GM19438 (cell line): Measurements from ENCODE around the gene SYT1.

Experiments
- ATAC-seq: cut with Tn5 transposase; IDR thresholded peaks from one replicate; pipeline ENCODE4 v1.9.1; 2021; ENCODE audit warnings: low read depth; ENCODE audit not compliant: unreplicated experiment

Gene SYT1

GRCh38 chr12:79378496-79378895, 513.9 kb downstream of the SYT1 start:
- ATAC-seq, result no peak

DNA sequence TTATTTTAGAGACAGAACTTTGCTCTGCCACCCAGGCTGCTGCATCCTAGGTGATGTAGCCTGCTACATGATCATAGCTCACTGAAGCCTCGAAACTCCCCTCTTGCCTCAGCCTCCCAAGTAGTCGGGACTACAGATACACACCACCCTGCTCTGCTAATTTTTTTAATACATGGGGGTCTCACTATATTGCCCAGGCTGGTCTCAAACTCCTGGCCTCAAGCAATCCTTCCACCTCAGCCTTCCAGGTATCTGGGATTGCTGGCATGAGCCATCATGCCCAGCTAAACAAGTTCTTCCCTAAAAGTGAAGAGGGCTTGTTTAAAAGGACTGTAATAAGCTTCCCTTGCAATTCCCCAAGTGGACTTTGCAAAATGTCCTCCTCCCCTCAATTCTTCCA, 515.8 kb downstream of the SYT1 start:
- no peak for ATAC-seq

- no peak for ATAC-seq
These were observed 517.0 kb downstream of the SYT1 start for GRCh38 chr12:79381248-79382208.

DNA sequence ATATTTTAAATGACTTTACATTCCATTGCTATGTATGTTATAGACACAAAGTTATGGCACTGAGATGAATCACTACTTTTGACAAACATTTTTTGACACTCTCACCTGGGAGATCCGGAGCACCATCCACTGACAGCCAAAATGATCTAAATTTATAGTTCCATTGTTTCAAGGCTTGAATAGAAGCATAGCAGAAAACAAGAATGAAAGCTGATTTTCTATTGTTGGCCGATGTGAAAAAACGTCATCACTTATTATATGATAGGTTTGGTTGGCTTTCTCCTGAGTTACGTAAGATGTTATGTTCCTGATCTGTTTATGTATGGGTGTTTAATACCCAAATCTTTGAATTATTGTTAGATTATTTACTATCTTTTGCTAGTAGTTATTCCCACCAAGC, 520.0 kb downstream of the SYT1 start:
- ATAC-seq, result no peak

GRCh38 chr12:79388011-79388410, 523.4 kb downstream of the SYT1 start:
- ATAC-seq, result no peak

- no peak for ATAC-seq
These were observed 529.3 kb downstream of the SYT1 start for GRCh38 chr12:79393842-79394241.

- ATAC-seq, result no peak
These were observed 533.0 kb downstream of the SYT1 start for GRCh38 chr12:79397609-79398008.

DNA sequence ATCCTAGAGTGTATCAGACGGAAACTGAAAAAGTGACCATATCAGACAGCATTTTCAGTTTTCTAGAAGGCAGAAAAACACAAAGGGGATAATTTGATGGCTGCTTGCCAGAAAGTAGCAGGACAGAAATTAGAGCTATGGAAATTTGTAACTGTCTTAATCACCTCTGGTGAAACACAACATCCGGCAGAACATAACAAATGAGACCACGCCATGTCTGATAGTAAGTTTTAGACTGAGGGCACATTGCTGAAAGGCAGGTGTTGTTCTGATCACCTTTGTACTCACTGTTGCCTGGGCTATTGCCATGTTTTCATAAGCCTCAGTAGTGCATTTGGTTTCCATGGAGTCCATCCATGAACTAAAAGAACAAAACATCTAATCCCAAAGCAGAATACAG, 535.9 kb downstream of the SYT1 start:
- no peak for ATAC-seq

DNA sequence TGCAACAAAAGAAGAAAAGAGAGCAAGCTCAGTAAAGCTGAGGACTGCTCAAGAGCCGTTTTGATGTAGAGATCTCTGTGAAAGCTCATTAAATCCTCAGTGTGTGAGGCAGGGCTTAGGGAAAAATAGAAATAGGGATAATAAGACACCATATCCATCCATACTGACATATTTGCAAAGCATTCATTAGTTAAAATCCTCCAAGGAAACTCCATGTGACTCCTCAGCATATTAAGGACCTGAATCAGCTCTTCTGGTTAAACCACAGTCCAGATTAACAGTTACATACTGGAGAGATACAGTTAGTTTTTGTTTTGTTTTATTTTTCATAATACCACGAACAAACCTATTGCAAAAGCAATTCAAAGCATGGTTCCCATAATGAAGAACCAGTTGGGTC, 538.0 kb downstream of the SYT1 start:
- no peak for ATAC-seq

DNA sequence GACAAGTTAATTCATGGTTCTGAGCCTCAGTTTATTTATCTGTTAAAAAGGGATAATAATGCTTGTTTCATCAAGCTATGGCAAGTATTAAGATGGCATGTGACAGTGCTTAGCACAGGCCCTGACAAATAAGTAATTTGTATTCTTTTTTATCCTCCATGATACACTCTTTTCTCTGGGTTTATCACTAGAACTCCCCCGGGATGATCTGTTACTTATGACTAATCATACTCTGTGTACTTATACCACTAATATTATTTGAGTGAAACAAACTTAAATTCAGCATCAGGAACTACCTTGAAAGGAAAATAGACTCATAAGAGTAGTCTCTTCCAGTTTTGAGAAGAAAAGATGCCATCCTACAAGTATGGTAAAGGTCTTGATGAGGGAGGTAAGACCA, 542.4 kb downstream of the SYT1 start:
- no peak for ATAC-seq

DNA sequence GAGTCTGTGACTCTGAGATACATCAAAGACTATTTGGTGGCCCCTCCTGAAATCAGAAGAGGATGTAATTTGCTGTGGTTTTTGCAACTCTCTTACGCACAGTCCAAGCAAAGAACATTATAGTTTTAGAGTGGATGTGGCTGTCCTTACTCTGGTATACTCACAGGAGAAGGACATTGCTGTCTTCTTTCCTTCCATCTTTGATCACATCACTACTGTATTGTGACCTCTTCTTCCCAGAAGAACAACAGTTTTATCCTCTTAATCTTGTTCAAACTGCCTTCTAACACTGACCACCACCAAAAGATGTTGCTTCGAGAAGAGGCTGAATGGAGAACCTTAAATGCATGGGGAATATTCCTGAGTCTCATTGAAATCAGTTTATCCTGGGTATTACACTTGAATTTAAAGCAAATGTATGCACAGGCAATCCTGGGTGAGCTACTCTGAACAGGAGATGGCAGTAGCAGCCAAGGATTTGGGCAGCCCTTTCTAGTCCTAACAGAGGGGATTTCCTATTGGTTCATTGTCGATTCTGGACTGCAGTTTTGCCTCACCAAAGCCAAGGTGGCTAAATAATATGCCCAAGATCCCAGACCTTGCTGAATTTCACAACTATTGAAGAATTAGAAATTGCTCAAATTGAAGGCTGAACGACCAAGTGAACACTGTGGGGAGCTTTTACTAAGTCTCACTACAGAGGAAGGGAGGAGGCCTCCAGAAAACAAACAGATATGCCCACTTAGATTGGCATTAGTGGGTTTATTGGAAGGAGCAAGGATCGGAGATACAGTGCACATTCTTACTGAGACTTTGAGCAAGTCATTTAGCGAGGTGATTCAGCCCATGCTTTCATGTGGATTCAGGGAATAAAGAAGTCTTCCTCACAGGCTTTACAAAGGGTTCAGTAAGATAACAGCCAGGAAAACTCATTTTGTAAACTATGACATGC, 543.4 kb downstream of the SYT1 start:
- peak; percentile 71 for ATAC-seq

DNA sequence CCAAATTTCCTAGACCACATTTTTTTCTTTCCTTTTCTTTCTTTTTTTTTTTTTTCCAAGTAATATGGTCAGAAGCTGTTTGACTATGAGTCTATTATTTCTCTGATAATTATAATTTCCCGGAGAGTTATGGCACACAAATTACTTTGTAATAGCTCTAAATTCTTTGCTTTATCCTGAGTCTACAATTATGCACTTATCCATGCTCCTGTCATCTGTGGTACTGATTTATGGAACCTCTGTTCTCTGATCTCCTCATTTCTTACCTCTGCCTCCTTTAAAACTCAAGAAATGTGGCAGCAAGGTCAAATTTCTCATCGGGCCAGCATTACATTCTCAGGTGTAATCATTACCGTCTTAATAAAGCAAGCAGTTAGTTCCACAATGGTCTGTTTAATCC, 544.1 kb downstream of the SYT1 start:
- ATAC-seq, result no peak

DNA sequence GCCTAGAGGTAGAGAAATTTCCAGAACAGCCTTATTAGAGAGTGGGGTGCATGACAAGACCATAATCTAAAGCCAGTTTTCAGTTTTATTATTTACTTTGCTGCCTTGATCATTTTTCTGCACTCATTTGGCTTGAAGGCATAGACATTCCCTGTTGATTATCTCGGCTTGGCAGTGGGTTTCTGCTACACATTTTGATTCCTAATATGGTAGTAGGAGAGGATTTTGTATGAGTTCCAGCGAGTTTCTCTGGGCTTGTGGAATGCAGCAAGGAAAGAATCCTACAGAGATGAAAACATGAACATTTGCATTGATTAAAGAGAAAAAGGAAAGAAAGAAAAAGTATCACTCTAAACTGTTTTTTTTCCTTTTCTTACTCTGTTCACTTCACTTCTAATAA, 545.0 kb downstream of the SYT1 start:
- ATAC-seq, result no peak

- ATAC-seq, result no peak
These were observed 547.2 kb downstream of the SYT1 start for GRCh38 chr12:79411791-79412190.

DNA sequence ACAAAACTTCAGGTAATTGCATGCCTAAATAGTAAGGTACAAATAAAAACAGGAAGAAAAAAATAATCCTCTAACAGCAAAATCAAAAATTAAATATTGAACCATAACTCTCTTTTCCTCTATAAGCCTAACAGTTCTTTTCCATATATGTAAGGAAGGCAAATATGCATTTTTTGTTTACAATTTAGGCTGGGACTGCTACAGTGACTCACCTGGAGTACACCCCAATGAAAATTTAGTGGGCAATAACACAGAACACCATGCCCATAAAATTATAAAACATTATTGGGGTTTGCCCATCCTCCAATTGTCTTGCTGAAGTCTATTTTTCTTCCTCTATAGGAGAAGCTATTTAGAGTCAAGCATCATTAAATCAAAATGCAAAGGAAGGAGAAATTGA, 549.2 kb downstream of the SYT1 start:
- no peak for ATAC-seq

GRCh38 chr12:79414252-79414651, 549.7 kb downstream of the SYT1 start:
- ATAC-seq, result no peak

DNA sequence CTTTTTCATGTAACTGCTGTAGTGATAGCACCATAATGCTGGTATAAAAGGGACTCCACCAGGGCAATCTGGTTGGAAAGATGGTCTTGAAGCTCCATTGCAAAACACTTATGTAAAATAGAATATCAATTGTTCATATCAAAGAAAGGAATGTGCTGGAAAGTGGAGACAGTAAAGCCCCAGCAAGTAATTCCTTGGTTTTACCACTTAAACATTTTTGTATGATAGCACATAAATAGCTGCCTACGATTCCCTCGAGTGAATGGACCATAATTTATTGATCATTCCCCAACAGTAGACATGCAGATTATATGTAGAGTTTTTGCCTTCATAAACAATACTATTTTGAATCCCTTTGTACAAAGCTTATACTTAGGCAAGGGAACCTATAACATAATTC, 550.7 kb downstream of the SYT1 start:
- ATAC-seq, result no peak

DNA sequence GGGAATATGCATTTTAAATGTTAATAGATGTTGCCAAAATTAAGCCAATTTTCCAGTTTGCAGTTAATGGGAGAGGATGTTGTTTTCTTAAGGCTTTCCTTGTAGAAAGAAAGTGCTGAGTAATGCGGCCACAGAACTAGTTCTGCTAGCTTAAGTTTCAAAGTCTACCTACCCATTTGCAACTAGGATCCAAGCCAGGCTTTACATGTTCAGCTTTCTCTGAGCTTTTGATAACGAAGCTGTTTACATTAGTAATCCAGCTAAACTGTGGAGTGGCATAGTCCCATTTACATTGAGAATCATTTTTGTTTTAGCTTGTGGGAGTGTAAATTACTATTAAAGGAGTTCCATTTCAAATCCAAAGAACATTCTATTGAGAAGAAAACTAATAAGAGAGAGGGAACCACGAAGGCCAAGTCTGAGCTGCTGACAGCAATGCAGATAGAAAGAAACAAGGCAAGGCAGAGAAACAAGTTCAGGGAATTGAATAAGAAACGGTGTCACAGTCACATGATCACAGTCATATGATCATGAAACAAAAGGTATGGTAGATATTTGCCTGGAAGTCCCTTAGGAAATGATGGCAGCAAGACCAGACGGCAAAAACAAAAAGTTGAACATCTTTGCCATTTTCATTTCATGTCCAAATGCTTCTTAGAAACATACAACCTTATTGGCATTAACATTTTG, 551.3 kb downstream of the SYT1 start:
- ATAC-seq, result no peak

- ATAC-seq, result no peak
These were observed 555.6 kb downstream of the SYT1 start for GRCh38 chr12:79420146-79420618.

GRCh38 chr12:79421236-79421740, 556.7 kb downstream of the SYT1 start:
- no peak for ATAC-seq
